Coronary artery (tissue), 2 donors: ENCODE results near the gene CAB39L.

Experiments
- DNase-seq: peaks from one replicate; pipeline ENCODE4 v3.0.0-alpha.2; 2017; ENCODE audit warnings: low spot score
- H3K27ac ChIP-seq, 2 donors: fragments of 200-600 bp; sonication (generic); one replicate each; pipeline ENCODE4 v1.5.1; 2016 to 2019
- H3K4me3 ChIP-seq: fragments of 200-600 bp; sonication (generic); 2 replicates; pipeline ENCODE4 v1.5.1; 2016; ENCODE audit warnings: mild to moderate bottlenecking, moderate library complexity
- CTCF ChIP-seq: fragments of 200-600 bp; sonication (generic); IDR thresholded peaks from one replicate; pipeline ENCODE4 v1.5.1; 2019; ENCODE audit warnings: antibody characterized with exemption

Gene CAB39L

GRCh38 chr13:49307365-49307764, 136.5 kb downstream of the CAB39L start:
- no peak overlapping the region for H3K4me3 ChIP-seq
- TF ChIP-seq CTCF, result no peak
- H3K27ac ChIP-seq, result peak overlapping the region; percentile 91
- no peak for DNase-seq

- Histone ChIP-seq H3K4me3 (no peak overlapping the region), H3K27ac (peak overlapping the region in 1 of 2 donors; percentile 91)
- no peak for DNase-seq
- TF ChIP-seq CTCF, result no peak
Measured at GRCh38 chr13:49305792-49306425, 138.0 kb downstream of the CAB39L start.

GRCh38 chr13:49304763-49305700, 138.8 kb downstream of the CAB39L start:
- no peak for TF ChIP-seq CTCF
- no peak for DNase-seq
- Histone ChIP-seq H3K4me3 (no peak overlapping the region), H3K27ac (peak overlapping the region; percentile 26 to 91)

GRCh38 chr13:49304356-49304755, 139.5 kb downstream of the CAB39L start:
- no peak for DNase-seq
- Histone ChIP-seq H3K4me3 (no peak overlapping the region), H3K27ac (peak overlapping the region; percentile 26 to 91)
- no peak for TF ChIP-seq CTCF

- peak overlapping the region; percentile 26 to 91 for H3K27ac ChIP-seq
- no peak overlapping the region for H3K4me3 ChIP-seq
- TF ChIP-seq CTCF, result no peak
- no peak for DNase-seq
Measured at GRCh38 chr13:49303533-49304252, 140.2 kb downstream of the CAB39L start.

GRCh38 chr13:49302817-49303216, 141.0 kb downstream of the CAB39L start:
- no peak for TF ChIP-seq CTCF
- Histone ChIP-seq H3K27ac (peak overlapping the region in 1 of 2 donors; percentile 91), H3K4me3 (no peak overlapping the region)
- DNase-seq, result no peak
